T-cell (primary cell): ENCODE results near the gene ZNF846. TPM values are rescaled to one million over a fixed set of nuclear protein-coding genes. Genes with fewer than 3 reads are reported as not detected.
"Not testable (repeated sequence)": the region's sequence is repeated elsewhere in the genome, so short reads cannot be mapped to it uniquely, and the experiment has no call there.

Experiments
- ATAC-seq, 4 experiments: fragments of 200-7000 bp in 3 of 4; fragments of 150-1000 bp in 1 of 4; cut with Tn5 transposase; replicated peaks in 1 of 4; 1 replicate in 3 of 4; 2 replicates in 1 of 4; pipeline ENCODE4 v1.10.0; 2021; ENCODE audit warnings: moderate library complexity in 3 of 4, mild to moderate bottlenecking in 2 of 4, moderate number of reproducible peaks in 1 of 4
- CTCF ChIA-PET, 2 donors: fragments of 300-600 bp; sonication (Branson Sonifier 250); formaldehyde crosslinking; loops; one replicate each; lab custom pipeline; 2022; ENCODE audit warnings: antibody characterized with exemption in 2 of 2; lab: Charles Lee
- POLR2A ChIA-PET, 2 donors: fragments of 300-600 bp; sonication (Branson Sonifier 250); formaldehyde crosslinking; loops; one replicate each; lab custom pipeline; 2022; ENCODE audit warnings: antibody characterized with exemption in 2 of 2; lab: Charles Lee
- DNase-seq, 35 experiments: peaks; one replicate each; pipeline versions ENCODE4 v3.0.0 to v3.0.0-alpha.2; 2013 to 2023
- H3K27ac ChIP-seq: one replicate; pipeline ENCODE4 v1.5.1; 2013; ENCODE audit warnings: low read length
- H3K27me3 ChIP-seq, 2 experiments: replicated peaks in 1 of 2; 1 replicate in 1 of 2; 2 replicates in 1 of 2; pipeline versions ENCODE4 v1.6.1 to v1.7.0; 2013; ENCODE audit warnings: low read length in 1 of 2, mixed read lengths in 1 of 2; ENCODE audit not compliant: control insufficient read depth in 2 of 2, insufficient read depth in 2 of 2; ENCODE audit errors: extremely low read depth in 1 of 2
- H3K36me3 ChIP-seq, 2 donors: 1 replicate in 1 of 2; 2 replicates in 1 of 2; pipeline versions ENCODE4 v1.6.1 to v1.7.0; 2013; ENCODE audit warnings: low read length in 1 of 2; ENCODE audit not compliant: control insufficient read depth in 2 of 2, insufficient read depth in 1 of 2; ENCODE audit errors: extremely low read depth in 1 of 2
- H3K4me1 ChIP-seq, 2 experiments: 1 replicate in 1 of 2; 2 replicates in 1 of 2; pipeline versions ENCODE4 v1.6.1 to v1.7.0; 2013; ENCODE audit warnings: low read length in 2 of 2, mixed read lengths in 1 of 2; ENCODE audit not compliant: insufficient read depth in 2 of 2, control insufficient read depth in 1 of 2; ENCODE audit errors: extremely low read depth in 1 of 2
- H3K4me3 ChIP-seq, 2 donors: 1 replicate in 1 of 2; 2 replicates in 1 of 2; pipeline versions ENCODE4 v1.5.1 to v1.7.0; 2013; ENCODE audit warnings: mild to moderate bottlenecking in 2 of 2, low read length in 1 of 2, moderate library complexity in 1 of 2; ENCODE audit not compliant: control insufficient read depth in 1 of 2; ENCODE audit errors: extremely low read depth in 1 of 2
- H3K9me3 ChIP-seq: 2 replicates; pipeline ENCODE4 v1.7.0; 2013
- H3K27ac Mint-ChIP-seq, 2 donors: one replicate each; pipeline ENCODE4 v1.8.0; 2020 to 2021; ENCODE audit warnings: mild to moderate bottlenecking in 2 of 2, mixed read lengths in 2 of 2
- H3K27me3 Mint-ChIP-seq, 2 donors: one replicate each; pipeline ENCODE4 v1.8.0; 2021 to 2022; ENCODE audit warnings: mixed read lengths in 2 of 2
- H3K36me3 Mint-ChIP-seq: one replicate; pipeline ENCODE4 v1.8.0; 2021; ENCODE audit warnings: mixed read lengths
- H3K4me1 Mint-ChIP-seq, 3 donors: one replicate each; pipeline ENCODE4 v1.8.0; 2020 to 2022; ENCODE audit warnings: mixed read lengths in 3 of 3, mild to moderate bottlenecking in 1 of 3
- H3K4me3 Mint-ChIP-seq, 3 donors: one replicate each; pipeline ENCODE4 v1.8.0; 2020 to 2022; ENCODE audit warnings: mild to moderate bottlenecking in 3 of 3, mixed read lengths in 3 of 3, moderate library complexity in 3 of 3
- H3K9me3 Mint-ChIP-seq, 3 donors: one replicate each; pipeline ENCODE4 v1.8.0; 2020 to 2022; ENCODE audit warnings: mixed read lengths in 3 of 3
- WGBS: methylation state at CpG from one replicate; pipeline ENCODE4 v1.1.5; 2013; ENCODE audit warnings: missing lambda C conversion rate; ENCODE audit not compliant: insufficient coverage; 5-methylcytosine and 5-hydroxymethylcytosine counted together
- total RNA-seq, 35 experiments: library from RNA in 6 of 35; stranded (reverse) in 6 of 35; fragments of 120-200 nt in 1 of 35; gene quantifications; one replicate each; pipeline versions ENCODE4 v1.2.1 to v1.2.4 and lab custom pipeline; 2013 to 2026

ZNF846 gene
- total RNA-seq, 5 donors from 2014 or later (not counting 1 experiment from before 2014, with no cell fraction given), result 13.7 to 19.7 (median 18.4) TPM

GRCh38 chr19:9757544-9758501 lies 10.7 kb downstream of the ZNF846 start:
- DNase-seq (no peak), ATAC-seq (no peak)
- ChIA-PET CTCF (no interaction called here), POLR2A (no interaction called here)
- Mint-ChIP-seq H3K4me1 (no peaks in the 10 kb centered on the region), H3K9me3 (peaks cover 7 to 45% (median 20%) of the 10 kb centered on the region in 3 donors), H3K36me3 (peaks cover 63% of the 10 kb centered on the region), H3K4me3 (no peak overlapping the region), H3K27ac (no peak overlapping the region), H3K27me3 (no peaks in the 10 kb centered on the region)
- Histone ChIP-seq H3K27me3 (no peaks in the 10 kb centered on the region), H3K9me3 (peaks cover 29% of the 10 kb centered on the region), H3K36me3 (peaks cover 9 to 23% of the 10 kb centered on the region in 2 donors), H3K4me1 (no peaks in the 10 kb centered on the region), H3K27ac (no peak overlapping the region), H3K4me3 (no peak overlapping the region)
- WGBS, result no CpG with 5 or more reads among the region's 9 CpGs

GRCh38 chr19:9752701-9753443 lies 15.7 kb downstream of the ZNF846 start:
- ChIA-PET CTCF (no interaction called here), POLR2A (interaction anchor here in 1 of 2 donors (0.7 kb wide), 1 partner anchor 9 kb away, joined by 6 read pairs; no protein-coding TSS in a partner anchor)
- Mint-ChIP-seq H3K4me3 (no peak overlapping the region), H3K36me3 (peaks cover 30% of the 10 kb centered on the region), H3K4me1 (no peaks in the 10 kb centered on the region), H3K27ac (no peak overlapping the region), H3K9me3 (peaks cover 12 to 43% (median 31%) of the 10 kb centered on the region in 3 donors), H3K27me3 (no peaks in the 10 kb centered on the region)
- Histone ChIP-seq H3K36me3 (peaks cover 0 to 3% of the 10 kb centered on the region in 2 donors), H3K4me3 (no peak overlapping the region), H3K27ac (no peak overlapping the region), H3K4me1 (no peaks in the 10 kb centered on the region), H3K9me3 (peaks cover 15% of the 10 kb centered on the region), H3K27me3 (no peaks in the 10 kb centered on the region)
- WGBS, result no CpG with 5 or more reads among the region's 2 CpGs
- no peak for DNase-seq
- no peak for ATAC-seq

- no peak overlapping the region for H3K27ac ChIP-seq
- ATAC-seq (no peak), DNase-seq (no peak)
- H3K27me3 ChIP-seq, result no peaks in the 10 kb centered on the region
- H3K9me3 ChIP-seq, result peaks cover 3% of the 10 kb centered on the region
- no peak overlapping the region for H3K4me3 ChIP-seq
- no peaks in the 10 kb centered on the region for H3K27me3 Mint-ChIP-seq
- H3K9me3 Mint-ChIP-seq, result peaks cover 12 to 32% (median 23%) of the 10 kb centered on the region in 3 donors
- H3K27ac Mint-ChIP-seq, result no peak overlapping the region
- peaks cover 20% of the 10 kb centered on the region for H3K36me3 Mint-ChIP-seq
- 96% methylated on average over 4 of the region's 7 CpGs for WGBS
- H3K4me1 Mint-ChIP-seq, result no peaks in the 10 kb centered on the region
- CTCF ChIA-PET, result interaction anchor here in 1 of 2 donors (0.5 kb wide), 1 partner anchor 399 kb away, joined by 4 read pairs; no protein-coding TSS in a partner anchor
- H3K4me1 ChIP-seq, result no peaks in the 10 kb centered on the region
- no peaks in the 10 kb centered on the region for H3K36me3 ChIP-seq
- POLR2A ChIA-PET, result no interaction called here
- no peak overlapping the region for H3K4me3 Mint-ChIP-seq
These were observed 17.1 kb downstream of the ZNF846 start for GRCh38 chr19:9751446-9751845.

- ATAC-seq (no peak), DNase-seq (no peak)
- H3K27me3 Mint-ChIP-seq, result no peaks in the 10 kb centered on the region
- peaks cover 0 to 3% of the 10 kb centered on the region in 2 donors for H3K36me3 ChIP-seq
- WGBS, result 85% methylated on average over 4 of the region's 5 CpGs
- ChIA-PET CTCF (no interaction called here), POLR2A (no interaction called here)
- no peaks in the 10 kb centered on the region for H3K9me3 ChIP-seq
- H3K27me3 ChIP-seq, result no peaks in the 10 kb centered on the region
- no peaks in the 10 kb centered on the region for H3K4me1 ChIP-seq
- H3K36me3 Mint-ChIP-seq, result peaks cover 21% of the 10 kb centered on the region
- H3K9me3 Mint-ChIP-seq, result peaks cover 7 to 17% (median 13%) of the 10 kb centered on the region in 3 donors
- H3K4me3 Mint-ChIP-seq, result no peak overlapping the region
- H3K27ac ChIP-seq, result no peak overlapping the region
- no peak overlapping the region for H3K27ac Mint-ChIP-seq
- no peaks in the 10 kb centered on the region for H3K4me1 Mint-ChIP-seq
- no peak overlapping the region for H3K4me3 ChIP-seq
These were observed 26.9 kb downstream of the ZNF846 start for GRCh38 chr19:9741476-9742171.

- ChIA-PET CTCF (no interaction called here), POLR2A (no interaction called here)
- DNase-seq (no peak), ATAC-seq (no peak)
- H3K9me3 Mint-ChIP-seq, result no peaks in the 10 kb centered on the region
- H3K36me3 ChIP-seq, result peaks cover 0 to 3% of the 10 kb centered on the region in 2 donors
- no peak overlapping the region for H3K27ac ChIP-seq
- no peak overlapping the region for H3K4me3 Mint-ChIP-seq
- peaks cover 3% of the 10 kb centered on the region for H3K36me3 Mint-ChIP-seq
- H3K4me3 ChIP-seq, result no peak overlapping the region
- H3K27me3 Mint-ChIP-seq, result peaks cover 0 to 4% of the 10 kb centered on the region in 2 donors
- H3K4me1 ChIP-seq, result no peaks in the 10 kb centered on the region
- no peaks in the 10 kb centered on the region for H3K27me3 ChIP-seq
- no peak overlapping the region for H3K27ac Mint-ChIP-seq
- WGBS, result 75% methylated on average over 9 of the region's 10 CpGs
- no peaks in the 10 kb centered on the region for H3K4me1 Mint-ChIP-seq
- no peaks in the 10 kb centered on the region for H3K9me3 ChIP-seq
These were observed 32.6 kb downstream of the ZNF846 start for GRCh38 chr19:9735986-9736385.

GRCh38 chr19:9730056-9730455 lies 38.5 kb downstream of the ZNF846 start:
- H3K27me3 Mint-ChIP-seq, H3K4me3 ChIP-seq, H3K9me3 Mint-ChIP-seq, H3K36me3 Mint-ChIP-seq, H3K27me3 ChIP-seq, ATAC-seq, H3K27ac Mint-ChIP-seq, H3K36me3 ChIP-seq, H3K9me3 ChIP-seq, CTCF ChIA-PET, H3K4me3 Mint-ChIP-seq, H3K4me1 Mint-ChIP-seq, H3K4me1 ChIP-seq, H3K27ac ChIP-seq, DNase-seq, POLR2A ChIA-PET: not testable (repeated sequence)
- 89% methylated on average over 7 of the region's 10 CpGs for WGBS
